Middle frontal gyrus (tissue), 1 donor: ENCODE data around the gene LCE6A.
A peak's percentile ranks its signal among the peaks of the same experiment; 100 is the strongest.

Experiments used
- DNase-seq: peaks from one replicate; pipeline ENCODE4 v3.0.0-alpha.2; 2015; ENCODE audit warnings: low spot score; ENCODE audit errors: extremely low spot score

Gene LCE6A, protein sequence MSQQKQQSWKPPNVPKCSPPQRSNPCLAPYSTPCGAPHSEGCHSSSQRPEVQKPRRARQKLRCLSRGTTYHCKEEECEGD

DNA sequence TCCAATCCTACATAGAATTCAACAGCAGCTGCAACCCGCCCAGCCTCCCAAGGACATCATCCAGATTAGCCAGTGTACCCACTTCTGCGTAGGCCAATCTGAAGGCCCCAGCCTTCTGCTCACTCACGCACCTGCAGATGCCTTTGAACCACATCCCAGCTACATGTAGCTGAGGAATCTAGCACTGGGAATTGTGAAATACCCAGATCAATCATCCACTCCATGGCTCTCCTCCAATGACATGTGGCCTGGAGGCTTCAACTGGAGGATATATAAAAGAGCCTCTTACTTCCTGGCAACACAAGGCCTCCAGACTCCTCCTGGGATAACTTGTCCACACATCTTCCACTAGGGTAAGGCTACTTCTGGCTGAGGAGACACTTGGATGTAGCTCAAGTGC lies at the start of gene LCE6A:
Gene LCE6A, plus strand, starts transcription at position 301 of the 400 bp plus-strand sequence. CDS start 665 bp downstream, outside the sequence.
- no peak for DNase-seq

DNA sequence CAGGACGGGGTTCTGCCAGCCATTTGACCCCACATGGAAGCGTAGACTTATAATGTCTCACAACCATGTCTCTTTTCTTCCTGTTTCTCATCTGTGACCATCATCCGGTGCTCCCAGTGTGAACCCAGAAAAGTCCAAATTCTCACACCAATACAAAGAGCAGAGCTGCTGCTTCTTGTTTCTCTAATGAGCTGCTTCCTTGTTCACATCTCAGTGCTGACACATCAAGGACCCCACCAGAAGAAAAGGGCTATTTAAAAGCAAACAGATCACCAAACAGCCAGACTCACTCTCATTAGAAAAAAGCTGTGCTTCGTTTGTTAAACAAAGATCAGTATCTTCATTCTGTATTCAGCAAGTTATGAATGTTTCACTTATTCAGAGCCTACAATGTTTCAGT lies 47.0 kb upstream of the LCE6A start:
- DNase-seq = no peak

DNA sequence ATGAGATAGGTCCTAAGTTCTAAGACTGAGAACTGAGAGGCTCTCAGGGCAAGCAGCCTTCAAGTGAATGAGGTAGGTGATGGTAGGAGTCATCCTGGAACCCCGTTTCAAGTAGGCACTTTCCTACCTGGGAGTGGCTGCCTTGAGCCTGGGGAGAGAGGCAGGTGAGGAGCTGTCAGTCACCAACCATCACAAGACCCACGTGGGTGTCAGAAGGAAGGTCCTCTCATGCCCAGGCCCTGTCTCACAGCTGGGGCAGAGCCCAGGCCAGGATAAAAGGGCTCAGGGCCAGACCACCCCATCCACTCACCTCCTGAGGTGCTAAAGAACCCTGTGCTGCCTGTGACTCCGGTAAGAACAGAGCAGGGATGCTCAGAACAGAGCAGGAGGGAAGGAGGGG lies 46.2 kb upstream of the LCE6A start, which contains the start of gene LCE1D:
Gene LCE1D, plus strand, starts transcription at position 301 of the 400 bp plus-strand sequence. CDS start 1,074 bp downstream, outside the sequence.
- no peak for DNase-seq

- DNase-seq = no peak
Measured at GRCh38 chr1:152801333-152801732, 41.3 kb upstream of the LCE6A start.

GRCh38 chr1:152806576-152806975 lies 36.1 kb upstream of the LCE6A start, which contains the start of gene LCE1C:
Gene LCE1C (minus strand): TSS chr1:152806651. CDS start chr1:152805478, 1,173 bp downstream.
- no peak for DNase-seq

GRCh38 chr1:152811050-152811449 lies 31.6 kb upstream of the LCE6A start:
- no peak for DNase-seq

DNA sequence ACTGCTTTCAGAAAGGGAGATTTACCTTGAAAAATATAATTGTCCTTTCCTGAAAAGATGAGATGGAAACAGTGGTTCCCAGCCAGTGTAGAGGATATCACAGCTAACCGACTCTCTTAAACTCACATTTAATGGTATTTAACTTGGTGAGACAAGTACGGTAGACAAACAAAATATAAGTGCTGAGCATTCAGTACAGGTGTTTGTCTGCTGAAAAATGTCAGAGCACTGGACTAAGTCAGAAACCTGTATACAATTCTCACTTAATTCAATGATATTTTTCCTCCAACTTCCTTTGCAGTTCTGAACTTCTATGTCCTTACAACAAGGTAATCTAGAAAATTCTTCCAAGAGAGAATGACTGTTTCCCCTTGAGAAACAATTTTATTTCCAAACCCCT lies 31.0 kb upstream of the LCE6A start, which contains the start of gene LCE1B:
Gene LCE1B, plus strand, starts transcription at position 301 of the 400 bp plus-strand sequence. CDS start 476 bp downstream, outside the sequence.
- DNase-seq = no peak

- DNase-seq = no peak
Measured at GRCh38 chr1:152817309-152817708, 25.3 kb upstream of the LCE6A start.

DNA sequence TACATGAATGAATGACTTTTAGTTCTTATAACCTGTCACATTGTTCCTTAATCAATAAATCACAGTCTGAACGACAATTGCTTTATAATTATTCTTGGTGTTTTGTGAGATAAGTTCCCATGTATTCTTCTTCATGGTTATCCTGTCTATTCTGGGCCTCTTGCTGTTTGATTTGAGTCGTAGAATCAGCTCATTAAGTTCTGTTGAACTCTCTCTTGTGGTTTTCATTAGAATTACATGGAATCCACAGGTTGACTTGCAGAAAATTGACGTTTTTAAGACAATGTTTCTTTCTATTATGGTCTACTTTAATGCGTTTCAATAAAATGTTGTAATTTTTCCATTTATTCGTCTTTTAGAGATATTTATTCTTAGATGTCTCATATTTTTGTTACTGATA lies 19.4 kb upstream of the LCE6A start:
- no peak for DNase-seq

GRCh38 chr1:152824964-152825363 lies 17.7 kb upstream of the LCE6A start:
- no peak for DNase-seq

DNA sequence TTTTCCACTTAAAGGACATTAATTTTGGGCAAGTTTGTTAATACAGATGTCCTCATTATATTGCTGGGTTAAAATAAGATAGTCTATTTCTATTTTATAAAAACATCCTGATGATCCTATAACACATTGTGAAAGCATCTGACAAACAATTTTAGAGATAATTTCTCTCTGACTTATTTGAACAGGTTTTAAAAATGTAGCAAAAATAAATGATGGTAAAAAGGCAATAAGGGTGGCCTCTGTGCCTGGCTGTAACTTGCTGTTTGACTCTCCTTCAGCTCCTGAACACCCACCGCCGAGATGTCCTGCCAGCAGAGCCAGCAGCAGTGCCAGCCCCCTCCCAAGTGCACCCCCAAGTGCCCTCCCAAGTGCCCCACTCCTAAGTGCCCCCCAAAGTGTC lies 15.5 kb upstream of the LCE6A start, which contains the start of gene LCE1A:
Gene LCE1A, plus strand, starts transcription at position 301 of the 400 bp plus-strand sequence. Its CDS starts 0 bp downstream, at position 301.
- no peak for DNase-seq

GRCh38 chr1:152836870-152837269 lies 5.8 kb upstream of the LCE6A start:
- DNase-seq = no peak

DNA sequence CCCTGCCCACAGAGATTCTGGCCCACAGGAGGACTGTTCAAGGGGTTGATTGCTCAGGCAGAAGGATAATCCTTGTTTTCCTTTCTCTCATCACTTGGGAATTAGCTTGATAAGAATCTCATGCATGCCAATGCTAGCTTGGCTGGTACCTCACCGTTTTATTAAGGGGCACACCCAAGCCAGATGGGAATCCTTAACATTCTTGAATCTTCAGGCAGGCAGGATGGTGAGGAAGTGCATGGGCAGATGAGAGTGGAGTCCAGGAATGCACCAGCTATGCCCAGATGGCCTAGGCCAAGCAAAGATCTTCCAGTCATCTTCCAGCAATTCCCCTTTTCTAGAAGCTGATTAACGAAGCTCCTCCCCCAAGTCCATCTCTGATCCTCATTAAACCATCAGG lies 13.0 kb downstream of the LCE6A start:
- no peak for DNase-seq

DNA sequence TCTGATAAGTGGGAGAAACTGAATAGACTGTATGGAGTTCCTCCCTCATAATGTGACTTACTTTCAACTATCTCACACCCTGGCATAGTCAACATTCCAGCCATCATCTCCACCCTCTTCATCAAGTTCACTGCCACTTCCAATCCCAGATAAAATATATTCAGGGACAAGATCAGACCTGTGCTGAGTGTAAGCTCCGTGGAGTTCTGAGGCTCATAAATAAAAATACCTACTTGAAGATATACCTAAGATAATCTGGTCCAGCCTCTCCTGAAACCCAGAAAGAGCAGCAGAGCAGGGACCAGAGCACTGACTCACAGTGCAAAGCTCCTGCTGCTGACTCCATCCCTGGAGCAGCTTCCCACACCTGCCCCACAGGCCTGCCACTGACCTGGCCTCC lies 15.4 kb downstream of the LCE6A start:
- no peak for DNase-seq

DNA sequence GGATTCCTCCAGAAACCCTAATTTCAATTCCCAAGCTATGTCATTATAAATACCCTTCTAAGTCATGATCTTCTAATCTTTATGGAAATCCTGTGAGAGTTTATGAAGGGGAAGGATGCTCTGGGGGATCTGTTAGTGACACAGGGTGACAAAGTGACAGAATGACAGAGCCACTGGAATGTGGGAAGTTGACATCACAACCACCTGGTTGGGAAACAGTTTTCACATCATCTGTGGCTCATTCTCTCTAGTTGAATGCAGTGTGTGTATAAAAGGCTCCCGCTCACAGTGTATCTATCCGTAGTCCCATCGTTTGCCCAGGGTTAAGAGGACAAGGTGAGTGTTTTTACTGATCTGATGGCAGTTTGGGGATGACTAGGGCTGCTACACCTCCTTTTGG lies 17.0 kb downstream of the LCE6A start, which contains the start of gene LCE7A:
Gene LCE7A, plus strand, starts transcription at position 301 of the 400 bp plus-strand sequence. CDS start 702 bp downstream, outside the sequence.
- no peak for DNase-seq

- DNase-seq = no peak
Measured at GRCh38 chr1:152860129-152860528, 17.5 kb downstream of the LCE6A start.

GRCh38 chr1:152861374-152861773 lies 18.7 kb downstream of the LCE6A start:
- DNase-seq = no peak

- DNase-seq = no peak
Measured at GRCh38 chr1:152864443-152864842, 21.8 kb downstream of the LCE6A start.

- DNase-seq = no peak
Measured at GRCh38 chr1:152866321-152866720, 23.7 kb downstream of the LCE6A start.

DNA sequence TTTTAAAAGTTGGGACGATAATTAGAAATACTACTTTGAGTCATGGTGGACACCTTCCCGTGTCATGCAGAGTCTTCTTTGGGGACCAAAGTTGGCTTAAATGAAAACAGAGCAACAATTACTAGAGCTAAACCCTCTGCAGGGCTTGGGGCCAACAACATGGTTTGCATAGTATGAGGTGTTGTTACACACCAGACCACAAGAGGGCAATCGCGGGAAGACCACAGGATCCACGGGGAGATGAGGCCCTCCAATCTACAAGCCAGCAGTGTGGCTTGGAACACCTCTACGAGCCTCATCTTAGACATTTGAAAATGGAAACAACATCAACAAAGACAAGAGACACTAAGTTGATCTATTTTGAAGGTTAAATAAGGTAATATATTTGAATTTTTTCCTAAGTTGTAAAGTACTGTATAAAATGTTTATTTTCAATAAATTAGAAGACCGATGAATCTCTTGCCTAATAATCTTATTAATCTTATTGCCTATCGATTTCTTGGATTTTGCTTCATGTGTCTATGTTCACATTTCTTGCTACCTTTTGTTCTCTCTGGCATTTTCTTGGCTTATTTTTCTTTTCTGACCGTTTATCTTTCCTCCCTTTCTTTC lies 27.3 kb downstream of the LCE6A start:
- DNase-seq = peak; percentile 33

DNA sequence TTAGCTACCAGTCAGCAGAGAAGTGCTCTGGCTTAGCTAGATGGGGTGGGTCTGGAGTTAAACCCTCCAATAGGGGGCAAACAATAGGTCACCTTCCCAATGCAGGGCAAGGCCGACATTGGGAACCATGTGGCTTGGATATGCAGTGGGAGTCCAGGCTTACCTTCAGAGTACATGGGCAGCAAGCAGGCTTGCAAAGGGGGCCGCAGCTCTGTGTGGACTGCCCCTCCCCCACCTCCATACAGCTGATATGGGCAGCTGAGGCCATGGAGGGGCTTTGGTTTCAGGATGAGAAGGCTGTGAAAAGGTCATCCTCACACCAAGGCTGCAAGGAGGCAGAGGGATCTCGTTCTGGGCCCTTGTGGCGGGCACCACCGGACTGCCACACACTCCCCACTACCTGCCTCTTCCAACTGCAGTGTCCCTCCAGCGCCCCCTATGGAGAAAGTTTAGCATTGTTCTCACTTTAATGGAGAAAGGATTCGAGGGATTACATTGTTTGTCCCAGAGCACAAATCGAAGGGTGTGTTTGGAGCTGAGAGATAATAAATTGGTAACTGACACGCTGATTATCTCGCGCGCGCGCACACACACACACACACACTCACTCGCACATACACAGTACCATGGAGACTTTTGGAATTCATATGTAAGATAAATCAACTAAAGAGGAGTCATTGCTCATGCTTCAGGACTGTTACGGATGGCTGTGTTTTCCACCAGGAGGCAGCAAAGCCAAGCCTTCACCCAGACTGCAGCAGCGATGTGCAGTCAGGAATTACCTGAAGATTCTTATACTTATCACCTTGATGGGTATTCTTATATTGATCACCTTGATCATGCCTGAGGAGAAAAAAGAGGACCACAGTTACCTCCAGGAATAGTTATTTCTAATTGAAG lies 28.4 kb downstream of the LCE6A start:
- DNase-seq = no peak

- no peak for DNase-seq
Measured at GRCh38 chr1:152871731-152872126, 29.1 kb downstream of the LCE6A start.
